HT-29 (cell line): Measurements from ENCODE around the gene COA7. TPM values are rescaled to one million over a fixed set of nuclear protein-coding genes. Genes with fewer than 3 reads are reported as not detected.
A peak's percentile ranks its signal among the peaks of the same experiment; 100 is the strongest.
"Not testable (repeated sequence)": the region's sequence is repeated elsewhere in the genome, so short reads cannot be mapped to it uniquely, and the experiment has no call there.

Experiments used
- DNase-seq: peaks from one replicate; pipeline ENCODE4 v3.0.0-alpha.2; 2015; ENCODE audit warnings: low spot score
- total RNA-seq: library from RNA; depleted of rRNA; stranded (reverse); fragments of >200 nt; shearing (Covaris generic); gene quantifications from 2 replicates; pipeline ENCODE4 v1.2.3, GENCODE V29; 2014; rRNA removed

Gene COA7
- 15.8 and 17.4 TPM in 2 replicates for total RNA-seq

DNA sequence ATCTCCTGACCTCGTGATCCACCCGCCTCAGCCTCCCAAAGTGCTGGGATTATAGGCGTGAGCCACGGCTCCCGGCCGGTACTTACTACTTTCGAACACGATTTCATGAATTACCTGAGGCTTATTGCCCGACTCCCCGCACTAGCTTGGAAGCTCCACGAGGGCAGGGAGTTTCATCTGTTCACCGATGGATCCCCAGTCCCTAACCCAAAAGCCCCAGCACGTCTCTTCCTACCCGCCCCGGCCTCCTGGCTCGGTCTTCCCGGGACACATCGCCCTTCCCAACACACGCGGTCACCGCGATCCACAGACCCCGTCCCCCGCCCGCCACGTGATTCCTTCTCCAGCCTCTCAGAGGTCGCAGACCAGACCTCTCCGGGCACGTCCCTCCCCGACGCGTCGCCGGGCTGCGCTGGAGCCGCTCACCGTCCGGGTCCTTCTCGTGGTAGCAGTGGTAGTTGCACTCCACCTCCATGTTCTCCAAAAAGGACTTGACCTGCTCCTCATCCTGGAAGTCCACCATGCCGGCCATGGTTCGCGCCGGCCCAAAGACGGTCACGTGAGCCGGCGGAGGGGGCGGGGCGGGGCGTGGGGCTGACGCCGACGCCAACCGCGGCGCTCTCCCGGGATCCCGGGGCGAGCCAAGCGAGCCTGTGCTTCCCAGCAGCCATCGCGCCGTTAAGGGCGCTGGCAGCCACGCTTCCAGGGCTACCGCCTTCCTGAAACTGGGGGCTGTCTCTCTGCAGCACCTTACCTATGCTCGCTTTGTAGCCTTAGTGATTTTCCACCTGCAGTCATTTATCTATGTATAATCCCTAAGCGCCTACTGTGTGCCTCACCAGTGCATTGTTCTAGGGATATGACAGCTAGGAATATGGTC, at the start of gene COA7:
Gene COA7, minus strand, starts transcription at position 553 of the 880 bp plus-strand sequence. Its CDS starts 21 bp downstream, at position 532.
- peak; percentile 88 for DNase-seq

DNA sequence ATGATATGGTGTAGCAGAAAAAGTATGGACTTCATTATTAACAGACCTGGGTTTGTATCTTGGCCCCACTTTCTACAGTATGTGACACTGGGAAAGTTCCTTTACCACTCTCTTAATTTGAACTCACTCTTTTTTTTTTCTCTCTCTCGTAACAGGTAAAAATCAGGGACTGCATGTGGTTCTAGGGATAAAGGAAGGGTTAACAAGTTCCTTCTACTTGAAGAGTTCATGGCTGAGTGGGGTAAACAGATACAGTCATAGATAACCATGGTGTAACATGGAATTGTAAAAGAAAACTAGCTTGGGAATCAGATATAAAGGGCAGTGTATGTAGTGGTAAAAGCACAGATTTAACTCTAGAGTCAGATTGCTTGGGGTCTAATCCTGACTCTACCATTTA, 49.3 kb upstream of the COA7 start:
- DNase-seq, result no peak

DNA sequence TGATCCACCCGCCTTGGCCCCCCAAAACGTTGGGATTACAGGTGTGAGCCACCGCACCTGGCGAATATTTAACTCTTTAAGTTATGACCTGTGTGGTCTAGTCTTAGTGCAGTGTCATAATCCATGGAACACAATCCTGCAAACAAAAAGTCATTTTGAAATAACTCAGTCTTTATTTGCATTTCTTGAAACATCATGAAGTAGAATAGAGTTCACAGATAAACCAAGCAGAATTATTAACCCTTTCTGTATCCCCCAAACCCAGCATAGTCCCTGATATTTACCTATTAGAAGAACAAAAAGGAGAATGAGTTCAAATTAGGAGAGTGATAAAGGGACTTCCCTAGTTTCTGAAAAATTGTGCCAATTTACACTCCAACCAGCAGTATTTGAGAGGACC, 48.0 kb upstream of the COA7 start:
- DNase-seq, result no peak

DNA sequence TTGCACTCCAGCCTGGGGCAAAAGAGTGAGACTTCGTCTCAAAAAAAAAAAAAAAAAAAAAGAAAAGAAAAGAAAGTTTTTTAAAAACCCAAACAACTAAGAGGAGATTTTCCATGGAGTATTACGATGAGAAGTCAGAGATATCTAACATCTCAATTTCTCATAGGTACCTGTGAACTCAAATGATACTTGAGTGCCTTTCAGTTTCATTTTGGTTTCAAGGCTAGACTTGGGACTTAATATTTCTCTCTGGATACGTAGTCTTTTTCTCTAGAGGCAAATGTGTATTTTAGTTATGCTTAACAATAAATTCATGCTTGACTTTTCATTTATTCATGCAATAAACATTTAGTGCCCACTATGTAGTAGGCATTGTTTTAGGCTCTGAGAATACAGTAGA, 43.1 kb upstream of the COA7 start:
- DNase-seq, result no peak

DNA sequence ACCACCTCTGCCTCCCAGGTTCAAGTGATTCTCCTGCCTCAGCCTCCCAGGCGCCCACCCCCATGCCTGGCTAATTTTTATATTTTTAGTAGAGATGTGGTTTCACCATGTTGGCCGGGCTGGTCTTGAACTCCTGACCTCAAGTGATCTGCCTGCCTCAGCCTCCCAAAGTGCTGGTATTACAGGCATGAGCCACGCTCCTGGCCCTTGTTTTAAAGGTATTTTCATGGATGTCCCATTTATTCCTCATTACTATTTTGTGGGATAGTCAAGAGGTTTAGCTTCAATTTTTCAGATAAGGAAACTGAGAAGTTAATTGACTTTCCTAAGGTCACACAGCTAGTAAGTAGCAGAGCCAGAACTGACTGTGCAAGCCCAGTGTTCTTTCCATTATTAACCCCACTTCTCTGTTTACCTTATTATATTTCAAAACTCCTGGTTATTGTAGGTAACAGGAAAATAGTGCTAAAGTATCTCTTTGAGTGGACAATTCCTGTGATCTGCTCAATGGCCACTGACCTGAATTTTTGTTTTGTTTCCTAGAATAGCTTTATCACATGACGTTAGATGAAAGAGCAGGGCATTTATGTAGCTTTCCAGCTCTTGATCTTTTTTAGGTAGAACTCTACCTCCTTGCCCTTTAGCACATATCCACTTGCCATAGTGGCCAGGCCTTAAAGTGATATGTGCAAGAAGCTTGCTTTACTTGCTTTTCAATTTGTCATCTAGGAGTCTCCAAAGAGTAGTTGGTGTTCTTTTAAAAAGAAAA, 41.7 kb upstream of the COA7 start:
- no peak for DNase-seq

DNA sequence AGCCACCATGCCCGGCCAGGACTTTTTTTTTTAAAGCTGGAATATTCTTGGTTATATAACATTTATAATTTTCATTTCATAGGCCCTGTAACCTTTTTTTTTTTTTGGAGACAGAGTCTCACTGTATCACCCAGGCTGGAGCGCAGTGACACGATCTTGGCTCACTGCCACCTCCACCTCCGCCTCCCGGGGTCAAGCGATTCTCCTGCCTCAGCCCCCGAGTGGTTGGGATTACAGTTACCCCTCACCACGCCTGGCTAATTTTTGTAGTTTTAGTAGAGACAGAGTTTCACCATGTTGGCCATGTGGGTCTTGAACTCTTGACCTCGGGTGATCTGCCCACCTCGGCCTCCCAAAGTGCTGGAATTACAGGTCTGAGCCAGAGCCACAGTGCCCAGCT, 40.7 kb upstream of the COA7 start:
- DNase-seq, result no peak

DNA sequence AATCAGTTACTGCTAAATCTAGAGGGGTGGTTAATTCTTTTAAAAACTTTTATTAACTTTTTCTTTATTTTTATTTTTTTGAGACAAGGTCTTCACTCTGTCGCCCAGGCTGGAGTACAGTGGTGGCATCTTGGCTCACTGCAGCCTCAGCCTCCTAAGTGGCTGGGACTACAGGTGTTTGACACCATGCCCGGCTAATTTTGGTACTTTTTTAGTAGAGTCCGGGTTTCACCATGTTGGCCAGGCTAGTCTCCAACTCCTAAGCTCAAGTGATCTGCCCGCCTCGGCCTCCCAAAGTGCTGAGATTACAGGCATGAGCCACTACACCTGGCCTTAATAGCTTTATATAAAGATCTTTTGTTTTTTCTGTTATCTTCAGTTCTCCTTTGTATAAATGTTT, 40.0 kb upstream of the COA7 start:
- DNase-seq, result no peak

DNA sequence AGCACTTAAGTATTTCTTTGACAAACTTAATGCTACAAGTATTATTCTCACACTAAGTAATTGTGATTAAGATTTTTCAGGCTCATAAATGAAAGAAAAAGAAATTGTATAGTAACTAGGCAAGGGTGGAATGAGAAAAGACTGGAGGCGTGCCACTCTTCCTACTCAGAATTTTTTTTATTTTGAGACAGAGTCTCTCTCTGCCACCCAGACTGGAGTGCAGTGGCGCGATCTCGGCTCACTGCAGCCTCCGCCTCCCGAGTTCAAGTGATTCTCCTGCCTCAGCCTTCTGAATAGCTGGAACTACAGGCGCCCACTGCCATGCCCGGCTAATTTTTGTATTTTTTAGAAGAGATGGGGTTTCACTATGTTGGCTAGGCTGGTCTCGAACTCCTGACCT, 37.2 kb upstream of the COA7 start:
- DNase-seq, result not testable (repeated sequence)

DNA sequence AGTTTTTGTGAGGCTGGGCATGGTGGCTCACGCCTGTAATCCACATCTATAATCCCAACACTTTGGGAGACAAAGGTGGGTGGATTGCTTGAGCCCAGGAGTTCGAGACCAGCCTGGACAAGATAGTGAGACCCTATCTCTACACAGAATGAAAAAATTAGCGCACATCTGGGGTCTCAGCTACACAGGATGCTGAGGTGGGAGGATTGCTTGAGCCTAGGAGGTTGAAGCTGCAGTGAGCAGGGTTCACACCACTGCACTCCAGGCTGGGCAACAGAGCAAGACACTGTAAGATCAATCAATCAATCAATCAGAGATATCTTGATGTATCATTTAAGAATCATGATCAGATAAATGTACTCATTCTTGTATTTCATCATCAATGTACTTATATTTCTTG, 35.2 kb upstream of the COA7 start:
- no peak for DNase-seq

DNA sequence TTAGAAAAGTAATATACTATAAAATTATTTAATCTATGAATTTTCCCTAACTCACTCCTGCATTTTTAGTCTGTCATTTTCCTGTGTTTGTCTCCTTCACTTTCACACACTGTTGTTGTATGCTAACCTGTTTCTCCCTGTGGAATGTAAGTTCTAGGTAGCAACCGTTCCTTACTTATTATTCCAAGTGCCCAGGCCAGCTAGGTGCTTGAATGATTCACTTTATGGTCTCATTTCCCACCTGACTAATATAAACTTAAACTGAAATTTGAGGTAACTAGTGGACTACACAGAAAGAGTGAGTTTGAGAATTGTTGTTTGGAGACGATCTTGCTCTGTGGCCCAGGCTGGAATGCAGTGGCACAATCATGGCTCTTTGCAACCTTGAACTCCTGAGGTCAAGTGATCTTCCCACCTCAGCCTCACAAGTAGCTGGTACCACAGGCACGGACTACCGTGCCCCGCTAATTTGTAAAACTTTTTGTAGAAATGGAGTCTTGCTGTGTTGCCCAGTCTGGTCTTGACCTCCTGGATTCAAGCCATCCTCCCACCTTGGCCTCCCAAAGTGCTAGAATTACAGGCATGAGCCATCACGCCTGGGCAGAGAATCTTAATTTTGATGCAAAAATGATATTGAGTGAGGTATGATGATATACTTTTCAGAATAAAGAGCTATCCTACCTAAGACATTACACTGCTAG, 30.0 kb upstream of the COA7 start:
- DNase-seq, result no peak

DNA sequence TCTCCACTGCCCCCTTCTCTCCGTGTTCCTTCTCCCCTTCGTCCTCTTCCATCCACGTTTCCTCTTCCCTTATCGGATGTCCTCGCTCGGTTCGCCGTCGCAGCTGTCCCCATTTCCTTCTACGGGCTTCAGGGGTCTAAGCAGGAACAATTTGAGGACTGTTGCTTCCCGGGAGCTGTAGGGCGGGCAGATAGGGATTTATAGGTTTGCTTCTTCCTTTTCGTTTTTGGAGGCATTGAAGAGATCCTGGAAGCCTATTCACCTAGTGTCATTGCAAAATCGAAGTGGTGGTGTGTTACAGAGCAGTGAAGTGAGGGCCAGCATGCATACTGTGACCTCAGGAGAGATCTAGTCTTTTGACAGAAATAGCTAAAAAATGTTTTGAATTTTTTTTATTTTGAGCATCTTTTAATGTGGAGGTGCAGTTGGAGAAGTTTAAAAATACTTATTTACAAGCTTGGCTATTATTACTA, 29.0 kb upstream of the COA7 start:
- DNase-seq, result peak; percentile 13

DNA sequence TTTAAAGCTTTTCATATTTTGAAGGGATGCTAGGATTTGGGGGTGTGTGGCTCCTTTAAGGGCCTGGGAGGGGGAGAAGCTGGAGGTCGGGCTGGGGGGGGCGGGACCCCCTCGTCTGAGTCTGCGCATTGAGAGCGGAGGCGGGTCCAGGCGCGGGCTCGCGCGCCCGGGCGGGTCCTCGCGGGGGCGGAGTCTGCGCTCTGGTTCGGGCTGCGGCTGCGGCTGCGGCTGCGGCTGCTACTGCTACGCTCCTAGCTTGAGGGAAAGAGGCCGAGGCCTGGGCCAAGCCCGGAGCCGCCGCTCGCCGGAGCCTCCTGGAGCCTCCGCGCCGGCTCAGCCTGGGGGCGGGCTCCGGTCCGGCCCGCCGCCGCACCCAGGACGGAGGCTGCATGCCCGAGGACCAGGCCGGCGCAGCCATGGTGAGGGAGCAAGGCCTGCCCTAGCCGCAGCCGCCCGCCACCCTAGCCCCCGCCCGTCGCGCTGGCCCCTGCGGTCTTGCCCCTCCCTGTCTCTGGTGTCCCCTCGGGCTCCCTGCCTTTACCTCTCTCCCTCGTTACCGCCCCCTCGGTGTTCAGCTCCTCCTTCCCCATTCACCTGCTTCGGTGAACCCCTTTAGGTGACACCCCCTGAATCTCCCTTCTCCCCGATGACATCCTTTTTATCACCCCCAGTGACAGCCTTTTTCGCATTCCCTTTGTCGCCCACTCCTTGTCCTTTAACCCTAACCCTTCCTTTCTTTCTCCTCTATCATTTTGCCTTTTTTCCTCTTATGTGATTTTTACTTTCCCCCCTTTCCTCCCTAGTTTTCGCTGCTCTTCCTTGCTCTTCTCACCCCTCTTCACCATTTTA, 28.3 kb upstream of the COA7 start, which contains the start of gene ZYG11B:
Gene ZYG11B, plus strand, starts transcription at position 189 of the 849 bp plus-strand sequence. Its CDS starts 201 bp downstream, at position 390.
- DNase-seq, result peak; percentile 86

DNA sequence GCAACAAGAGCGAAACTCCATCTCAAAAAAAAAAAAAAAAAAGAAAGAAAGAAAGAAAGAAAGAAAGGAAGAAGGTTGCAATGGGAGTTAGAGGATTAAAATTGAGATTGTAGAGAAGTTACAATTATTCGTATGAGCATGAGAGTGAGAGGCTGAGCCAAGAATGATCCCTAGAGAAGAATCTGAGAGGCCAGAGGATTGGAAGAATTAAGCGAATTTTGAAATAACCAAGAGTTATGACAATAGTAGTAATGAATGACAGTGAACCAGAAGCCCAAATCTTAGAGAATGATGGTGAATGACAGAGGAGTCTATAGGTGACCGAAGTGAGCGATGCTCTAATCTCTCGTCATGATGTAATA, 27.7 kb upstream of the COA7 start:
- DNase-seq, result no peak

DNA sequence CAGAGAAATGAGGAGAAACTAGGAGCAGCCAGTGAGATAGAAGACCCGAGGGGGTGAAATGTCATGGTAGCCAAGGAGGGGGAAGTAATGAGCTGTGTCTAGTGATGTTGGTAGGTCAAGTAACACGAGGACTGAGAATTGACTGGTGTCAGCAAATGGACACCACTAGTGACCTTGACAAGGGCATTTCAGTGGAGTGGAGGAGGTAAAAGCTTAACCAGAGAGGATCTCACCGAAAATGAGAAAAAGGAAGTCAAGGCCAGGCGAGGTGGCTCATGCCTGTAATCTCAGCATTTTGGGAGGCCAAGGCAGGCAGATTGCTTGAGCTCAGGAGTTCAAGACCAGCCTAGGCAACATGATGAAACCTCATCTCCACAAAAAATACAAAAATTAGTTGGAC, 25.1 kb upstream of the COA7 start:
- no peak for DNase-seq

DNA sequence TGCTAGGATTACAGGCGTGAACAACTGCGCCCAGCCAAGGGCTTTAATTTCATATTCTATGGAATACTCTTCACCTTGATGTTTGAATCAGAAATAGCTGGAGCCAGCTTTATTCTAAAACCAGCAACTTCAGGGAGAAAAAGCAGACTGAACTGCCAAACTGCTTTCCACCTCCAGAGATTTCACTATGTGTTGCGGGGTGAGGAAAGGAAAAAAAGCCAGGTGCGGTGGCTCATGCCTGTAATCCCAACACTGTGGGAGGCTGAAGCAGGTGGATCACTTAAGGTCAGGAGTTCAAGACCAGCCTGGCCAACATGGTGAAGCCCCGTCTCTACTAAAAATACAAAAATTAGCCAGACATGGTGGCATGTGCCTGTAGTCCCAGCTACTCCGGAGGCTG, 17.1 kb upstream of the COA7 start:
- DNase-seq, result not testable (repeated sequence)

DNA sequence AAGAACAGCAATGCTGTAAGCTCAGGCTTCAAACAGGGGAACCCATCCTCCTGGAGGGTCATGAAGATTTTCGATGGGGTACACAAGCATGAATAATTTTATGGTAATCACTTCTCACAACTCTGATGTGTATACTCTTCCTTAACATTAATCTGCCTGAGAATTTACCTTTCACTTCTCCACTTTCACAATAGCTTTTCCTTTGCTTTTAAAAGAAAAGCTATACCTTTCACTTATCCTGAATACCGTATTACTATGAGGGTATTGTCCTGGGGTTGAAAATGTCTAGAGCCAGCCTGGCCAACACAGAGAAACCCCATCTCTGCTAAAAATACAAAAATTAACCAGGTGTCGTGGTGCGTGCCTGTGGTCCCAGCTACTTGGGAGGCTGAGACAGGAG, 15.4 kb upstream of the COA7 start:
- DNase-seq, result no peak

DNA sequence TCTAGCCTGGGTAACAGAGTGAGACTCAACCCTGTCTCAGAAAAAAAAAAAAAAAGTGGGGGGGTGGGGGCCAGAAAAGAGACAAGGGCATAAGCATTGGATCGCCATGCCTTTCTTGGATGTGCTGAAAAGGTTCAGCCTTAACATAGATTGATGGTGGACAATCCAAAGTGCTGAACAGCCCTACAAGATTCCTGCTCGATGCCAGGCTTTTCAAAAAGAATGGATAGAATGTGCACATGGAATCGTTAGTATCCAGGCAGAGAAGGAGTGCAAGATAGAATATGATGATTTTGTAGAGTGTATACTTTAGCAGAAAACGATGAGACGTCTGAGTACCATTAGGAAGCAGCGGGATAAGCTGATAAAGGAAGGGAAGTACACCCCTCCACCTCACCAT, 10.9 kb upstream of the COA7 start:
- DNase-seq, result no peak

DNA sequence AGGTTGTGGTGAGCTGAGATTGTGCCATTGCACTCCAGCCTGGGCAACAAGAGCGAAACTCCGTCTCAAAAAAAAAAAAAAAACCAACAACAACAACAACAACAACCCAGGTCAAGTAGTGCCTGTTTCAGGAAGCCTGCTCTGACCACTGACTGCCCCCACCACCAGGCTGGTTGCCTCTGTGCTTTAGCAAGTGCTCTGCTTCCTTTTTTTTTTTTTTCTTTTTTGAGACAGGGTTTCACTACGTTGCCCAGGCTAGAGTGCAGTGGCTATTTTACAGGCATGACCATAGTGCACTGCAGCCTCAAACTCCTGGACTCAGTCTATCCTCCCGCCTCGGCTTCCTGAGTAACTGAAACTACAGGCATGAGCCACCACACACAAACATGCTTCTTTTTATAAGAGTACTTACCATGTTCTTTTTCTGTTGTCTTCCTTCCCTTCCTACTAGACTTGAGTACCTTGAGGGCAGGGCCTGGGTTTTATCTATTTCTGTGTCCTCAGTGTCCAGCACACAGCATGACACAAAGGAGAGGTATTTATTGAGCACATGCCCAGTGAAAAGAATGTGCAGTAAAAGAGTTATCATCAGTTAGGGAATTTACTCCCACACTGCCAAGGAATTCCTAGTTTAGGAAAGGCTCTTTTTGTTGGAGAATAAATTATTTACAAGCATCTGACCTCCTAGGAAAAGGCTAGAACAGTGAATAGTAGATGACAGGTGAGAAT, 9.9 kb upstream of the COA7 start:
- no peak for DNase-seq

DNA sequence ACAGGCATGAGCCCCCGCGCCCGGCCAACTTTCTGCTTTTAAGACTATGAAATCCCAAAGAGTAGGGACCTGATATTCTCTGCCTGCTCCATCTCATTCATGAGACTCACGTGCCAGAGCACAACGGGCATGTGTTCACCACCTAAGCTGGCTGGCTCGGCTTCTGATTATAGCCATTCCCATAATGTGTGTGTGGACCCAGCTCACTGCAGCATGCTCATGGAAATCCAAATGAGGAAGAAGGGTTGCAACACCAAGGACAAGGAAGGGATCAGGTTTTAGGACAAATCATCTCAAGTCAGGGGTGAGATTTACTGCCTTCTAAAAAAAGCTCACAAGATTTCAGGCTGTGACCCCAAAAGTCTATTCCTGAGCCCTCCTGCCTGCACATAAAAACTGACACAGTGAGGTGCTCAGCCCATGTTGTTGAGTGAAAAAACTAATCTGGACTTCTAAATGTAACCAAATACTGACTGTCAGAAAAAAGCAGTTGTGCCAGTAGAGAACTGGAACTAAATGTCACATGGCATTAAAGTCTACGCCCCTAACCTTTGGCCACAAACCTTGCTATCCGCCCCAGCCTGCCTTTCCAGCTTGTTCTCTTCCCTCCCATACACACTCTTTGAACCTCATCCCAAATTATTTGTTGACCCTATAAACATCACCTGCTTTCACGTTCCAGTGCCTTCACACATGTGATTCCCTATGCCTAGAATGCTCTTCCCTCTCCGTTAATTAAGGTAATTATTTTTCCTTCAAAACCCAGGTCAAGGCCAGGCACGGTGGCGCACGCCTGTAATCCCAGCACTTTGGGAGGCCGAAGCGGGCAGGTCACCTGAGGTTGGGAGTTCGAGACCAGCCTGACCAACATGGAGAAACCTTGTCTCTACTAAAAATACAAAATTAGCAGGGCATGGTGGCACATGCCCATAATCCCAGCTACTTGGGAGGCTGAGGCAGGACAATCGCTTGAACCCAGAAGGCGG, 9.1 kb upstream of the COA7 start:
- DNase-seq, result peak; percentile 41
